Skeletal muscle satellite cell (primary cell): ENCODE measurements around the gene ASIC2.

Source experiments
- H3K27me3 ChIP-seq: 2 replicates; pipeline ENCODE4 v1.7.0; 2013; ENCODE audit warnings: low read length; ENCODE audit not compliant: control insufficient read depth, insufficient read depth
- H3K36me3 ChIP-seq: 2 replicates; pipeline ENCODE4 v1.7.0; 2013; ENCODE audit warnings: mild to moderate bottlenecking, control low read depth, low read length; ENCODE audit not compliant: insufficient read depth
- H3K4me1 ChIP-seq: 2 replicates; pipeline ENCODE4 v1.7.0; 2013; ENCODE audit warnings: low read length; ENCODE audit not compliant: control insufficient read depth, insufficient read depth
- H3K4me2 ChIP-seq: 2 replicates; pipeline ENCODE4 v1.7.0; 2013; ENCODE audit warnings: mild to moderate bottlenecking, low read length
- H3K4me3 ChIP-seq: 2 replicates; pipeline ENCODE4 v1.7.0; 2013; ENCODE audit warnings: low read length
- H3K9ac ChIP-seq: 2 replicates; pipeline ENCODE4 v1.7.0; 2013; ENCODE audit warnings: mild to moderate bottlenecking, low read depth, low read length, moderate library complexity
- H3K9me3 ChIP-seq: replicated peaks from 2 replicates; pipeline ENCODE4 v1.7.0; 2013; ENCODE audit warnings: mild to moderate bottlenecking, control low read depth, low read length

ASIC2 gene

DNA sequence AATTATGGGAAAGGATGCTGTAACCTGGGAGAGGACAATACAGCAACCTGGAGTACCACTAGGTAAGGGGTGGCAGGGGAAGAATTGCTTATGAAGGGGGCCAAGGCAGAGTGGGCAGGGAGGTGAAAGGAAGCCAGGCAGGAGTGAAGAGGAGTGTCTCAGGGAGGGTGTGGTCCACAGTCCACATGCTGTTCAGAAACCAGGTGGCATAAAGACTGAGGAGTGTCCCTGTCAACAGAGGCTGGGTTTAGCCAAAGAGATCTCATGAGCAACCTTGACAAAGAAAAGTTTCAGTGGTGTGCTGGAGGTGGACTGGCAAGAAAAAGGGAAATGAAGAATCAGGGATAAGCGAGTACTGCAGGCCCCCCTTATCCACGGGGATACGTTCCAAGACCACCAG lies 213.0 kb downstream of the ASIC2 start:
- Histone ChIP-seq H3K9ac (no peak overlapping the region), H3K27me3 (no peaks in the 10 kb centered on the region), H3K4me1 (no peaks in the 10 kb centered on the region), H3K4me2 (no peak overlapping the region), H3K36me3 (no peaks in the 10 kb centered on the region), H3K4me3 (no peak overlapping the region), H3K9me3 (no peaks in the 10 kb centered on the region)

DNA sequence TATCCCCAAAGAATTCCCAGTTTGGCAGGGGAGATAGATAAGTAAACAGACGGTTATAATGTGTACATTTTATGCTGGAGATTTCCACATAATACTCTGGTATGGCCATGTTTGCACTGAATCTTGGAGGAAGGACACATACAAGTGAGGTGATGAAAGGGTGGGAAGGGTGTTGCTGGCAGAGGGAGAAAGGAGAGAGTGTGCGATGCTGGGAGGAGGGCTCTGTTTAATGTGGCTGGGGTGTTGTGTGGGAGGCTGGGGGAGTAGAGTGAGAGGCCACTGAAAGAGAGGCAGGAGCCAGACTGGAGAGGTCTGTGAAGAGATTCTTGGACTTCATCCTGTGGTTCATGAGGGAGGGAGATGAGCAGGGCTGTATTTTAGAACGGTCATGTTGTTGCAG lies 213.9 kb downstream of the ASIC2 start:
- Histone ChIP-seq H3K4me1 (no peaks in the 10 kb centered on the region), H3K4me3 (no peak overlapping the region), H3K4me2 (no peak overlapping the region), H3K9ac (no peak overlapping the region), H3K27me3 (no peaks in the 10 kb centered on the region), H3K36me3 (no peaks in the 10 kb centered on the region), H3K9me3 (no peaks in the 10 kb centered on the region)

DNA sequence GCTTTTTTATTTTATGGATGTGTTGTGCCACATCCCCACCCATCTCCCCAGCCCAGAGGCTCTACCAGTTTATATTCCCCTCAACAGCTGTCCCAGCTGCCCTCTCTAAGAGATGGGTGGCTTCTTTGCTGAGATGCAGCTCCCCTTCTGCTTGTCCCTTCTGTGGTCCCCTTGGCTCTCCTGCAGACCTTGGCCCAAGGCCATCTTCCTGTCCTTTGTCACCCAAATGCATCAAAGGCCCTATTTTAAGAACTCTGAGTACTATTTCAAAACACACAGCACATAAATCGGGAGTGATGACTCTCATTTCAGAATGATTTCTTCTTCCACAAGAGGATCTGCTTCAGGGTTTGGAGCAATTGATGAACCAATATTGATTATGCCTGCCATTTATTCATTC lies 216.1 kb downstream of the ASIC2 start:
- H3K9ac ChIP-seq, result no peak overlapping the region
- no peak overlapping the region for H3K4me2 ChIP-seq
- H3K9me3 ChIP-seq, result no peaks in the 10 kb centered on the region
- H3K27me3 ChIP-seq, result no peaks in the 10 kb centered on the region
- no peak overlapping the region for H3K4me3 ChIP-seq
- no peaks in the 10 kb centered on the region for H3K36me3 ChIP-seq
- no peaks in the 10 kb centered on the region for H3K4me1 ChIP-seq

DNA sequence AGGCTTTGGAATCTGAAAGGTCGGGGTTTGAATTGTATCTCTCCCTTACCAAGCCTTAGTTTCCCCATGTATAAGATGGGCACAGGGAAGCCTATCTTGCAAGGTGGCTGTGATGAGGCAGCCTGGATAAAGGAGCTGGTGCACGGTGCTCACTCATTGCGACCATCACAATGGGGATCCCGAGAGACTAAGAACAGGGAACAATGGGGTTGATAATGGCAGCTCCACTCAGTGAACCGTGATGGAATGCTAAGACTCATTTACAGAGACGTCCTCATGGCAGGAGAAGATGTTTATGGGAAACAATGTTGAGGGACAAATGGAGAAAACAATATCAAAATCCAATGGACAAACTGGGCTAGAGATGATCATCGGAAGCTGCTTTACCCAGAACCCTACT lies 219.7 kb downstream of the ASIC2 start:
- Histone ChIP-seq H3K4me1 (no peaks in the 10 kb centered on the region), H3K36me3 (no peaks in the 10 kb centered on the region), H3K27me3 (no peaks in the 10 kb centered on the region), H3K9me3 (no peaks in the 10 kb centered on the region), H3K4me2 (no peak overlapping the region), H3K9ac (no peak overlapping the region), H3K4me3 (no peak overlapping the region)

DNA sequence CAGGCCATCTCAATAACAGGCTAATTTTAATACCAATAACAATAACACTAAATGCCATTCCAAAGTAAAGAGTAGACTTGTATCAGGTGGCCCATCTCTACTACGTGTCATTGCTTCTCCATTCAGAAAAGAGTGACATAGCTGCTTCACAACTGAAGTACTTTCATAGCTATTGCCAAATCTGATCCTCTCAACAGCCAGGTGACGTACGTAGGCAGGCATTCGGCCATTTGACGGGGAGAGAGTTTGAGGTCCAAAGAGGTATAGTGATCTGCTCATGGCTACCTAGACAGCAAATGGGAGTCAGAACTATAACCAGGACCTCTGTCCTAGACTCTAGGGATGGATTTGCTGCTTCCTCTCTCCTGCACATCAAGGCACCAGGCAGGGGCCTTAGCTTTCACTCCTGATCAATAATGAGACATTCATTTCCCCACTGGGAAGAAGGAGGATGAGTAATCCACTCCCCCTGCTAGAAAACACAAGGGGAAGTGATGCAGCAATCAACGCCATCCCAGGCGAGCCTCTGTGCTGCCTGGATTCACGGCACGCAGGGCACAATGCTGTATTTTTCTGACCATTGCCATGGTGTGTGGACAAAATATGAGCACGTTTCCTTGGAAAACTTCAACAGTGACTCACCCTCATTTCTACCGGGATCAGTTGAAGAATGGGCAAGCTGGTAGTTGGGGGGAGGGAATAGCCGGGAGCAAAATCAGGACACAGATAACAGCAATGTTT lies 220.5 kb downstream of the ASIC2 start:
- H3K36me3 ChIP-seq, result no peaks in the 10 kb centered on the region
- no peak overlapping the region for H3K4me2 ChIP-seq
- H3K27me3 ChIP-seq, result no peaks in the 10 kb centered on the region
- H3K4me3 ChIP-seq, result no peak overlapping the region
- H3K9me3 ChIP-seq, result no peaks in the 10 kb centered on the region
- no peaks in the 10 kb centered on the region for H3K4me1 ChIP-seq
- H3K9ac ChIP-seq, result no peak overlapping the region

DNA sequence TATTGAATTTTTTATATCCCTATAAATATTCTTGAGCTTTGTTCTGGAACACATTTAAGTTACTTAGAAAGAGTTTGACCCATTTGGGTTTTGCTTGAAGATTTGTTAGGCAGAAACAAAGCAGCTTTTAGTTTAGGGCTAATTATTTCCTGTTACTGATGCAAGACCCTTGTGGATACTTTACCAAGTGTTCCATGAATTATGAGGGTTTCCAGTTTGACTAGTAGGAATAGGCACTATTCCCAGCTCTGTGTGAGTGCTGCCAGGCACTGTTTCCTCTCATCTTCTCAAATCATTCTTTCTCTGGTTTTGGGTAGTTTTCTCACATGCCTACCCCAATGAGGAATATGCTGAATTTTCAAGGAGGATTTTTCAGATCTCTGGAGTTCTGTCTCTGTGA lies 221.4 kb downstream of the ASIC2 start:
- H3K9ac ChIP-seq, result no peak overlapping the region
- H3K36me3 ChIP-seq, result no peaks in the 10 kb centered on the region
- no peak overlapping the region for H3K4me3 ChIP-seq
- no peaks in the 10 kb centered on the region for H3K4me1 ChIP-seq
- H3K27me3 ChIP-seq, result no peaks in the 10 kb centered on the region
- H3K9me3 ChIP-seq, result no peaks in the 10 kb centered on the region
- no peak overlapping the region for H3K4me2 ChIP-seq

DNA sequence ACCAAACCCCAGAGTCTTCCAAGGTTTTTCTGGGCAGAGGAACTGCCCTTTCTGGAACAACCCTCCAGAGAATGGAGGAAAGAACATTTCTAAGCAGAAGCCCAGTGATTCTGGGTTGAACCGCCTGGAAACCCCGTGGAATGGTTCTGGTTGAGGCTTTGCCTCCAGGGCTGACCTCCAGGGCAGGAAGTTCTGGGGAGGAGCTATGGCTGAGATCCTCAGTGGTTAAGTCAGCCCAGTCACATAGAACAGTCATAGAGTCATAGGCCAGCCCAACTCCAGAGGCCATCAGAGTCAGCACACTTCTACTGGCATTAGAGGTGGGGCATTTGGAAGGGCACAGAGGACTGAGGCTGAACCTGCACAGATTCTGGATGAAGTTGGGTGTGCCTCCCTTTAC lies 235.5 kb downstream of the ASIC2 start:
- Histone ChIP-seq H3K4me1 (no peaks in the 10 kb centered on the region), H3K4me3 (no peak overlapping the region), H3K9ac (no peak overlapping the region), H3K27me3 (no peaks in the 10 kb centered on the region), H3K36me3 (no peaks in the 10 kb centered on the region), H3K4me2 (no peak overlapping the region), H3K9me3 (no peaks in the 10 kb centered on the region)

DNA sequence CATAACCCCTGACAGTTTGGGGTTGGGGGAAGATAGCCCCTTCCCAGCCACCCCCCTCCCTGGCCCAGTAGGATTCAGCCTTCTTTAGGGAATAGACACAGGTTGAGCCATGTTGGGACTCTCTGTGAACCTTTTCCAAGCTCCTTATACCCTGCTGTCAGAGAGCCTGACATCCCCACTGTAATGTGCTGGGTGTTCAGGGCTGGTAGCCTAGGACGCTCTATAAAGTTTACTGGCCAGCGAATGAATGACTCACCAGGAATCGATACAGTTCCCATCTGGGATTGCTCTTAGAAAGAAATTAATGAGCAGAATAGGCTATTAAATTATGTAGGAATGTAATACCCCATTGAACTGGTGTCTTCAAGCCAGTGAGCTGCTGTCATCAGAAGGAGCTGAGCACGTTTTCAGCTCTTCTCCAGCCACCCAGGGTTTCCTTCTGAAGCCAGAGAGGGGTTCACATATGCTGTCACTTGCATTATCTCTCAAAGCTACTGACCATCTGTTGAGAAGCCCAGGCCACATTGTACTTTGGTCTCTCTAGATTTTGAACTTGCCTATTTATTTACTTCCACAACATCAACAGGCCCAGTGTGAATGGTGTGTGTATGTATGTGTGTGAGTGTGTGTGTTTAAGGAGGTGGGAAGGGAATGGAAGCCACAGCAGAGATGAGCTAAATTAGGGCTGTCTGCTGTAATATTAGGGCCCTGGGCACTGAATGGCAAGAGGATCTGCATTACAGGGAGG lies 236.5 kb downstream of the ASIC2 start:
- no peak overlapping the region for H3K4me2 ChIP-seq
- no peaks in the 10 kb centered on the region for H3K9me3 ChIP-seq

DNA sequence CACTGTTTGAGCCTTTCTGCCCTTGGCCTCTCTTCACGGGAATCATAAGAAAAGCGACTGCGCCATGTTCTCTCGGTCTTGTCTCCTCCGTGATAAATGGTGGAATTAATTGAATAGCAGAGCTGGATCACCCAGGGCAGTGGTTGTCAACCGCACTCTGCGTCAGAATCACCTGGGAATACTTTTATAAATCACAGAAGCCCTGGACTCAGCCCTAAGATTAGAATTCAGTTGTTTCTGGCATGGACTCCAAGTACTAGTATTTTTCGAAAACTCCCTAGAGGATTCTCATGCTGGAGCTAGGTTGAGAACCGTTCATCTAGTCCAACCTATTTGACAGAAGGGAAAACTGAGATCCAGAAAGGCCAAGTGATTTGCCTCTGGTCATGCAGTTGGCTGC lies 237.3 kb downstream of the ASIC2 start:
- Histone ChIP-seq H3K9me3 (no peaks in the 10 kb centered on the region), H3K27me3 (peaks cover 10% of the 10 kb centered on the region), H3K9ac (no peak overlapping the region)

More for the DNA sequence above, 236.5 kb downstream of the ASIC2 start:
- H3K27me3 ChIP-seq, result peaks cover 4% of the 10 kb centered on the region
- no peaks in the 10 kb centered on the region for H3K4me1 ChIP-seq
- H3K4me3 ChIP-seq, result no peak overlapping the region
- no peaks in the 10 kb centered on the region for H3K36me3 ChIP-seq
- H3K9ac ChIP-seq, result no peak overlapping the region

DNA sequence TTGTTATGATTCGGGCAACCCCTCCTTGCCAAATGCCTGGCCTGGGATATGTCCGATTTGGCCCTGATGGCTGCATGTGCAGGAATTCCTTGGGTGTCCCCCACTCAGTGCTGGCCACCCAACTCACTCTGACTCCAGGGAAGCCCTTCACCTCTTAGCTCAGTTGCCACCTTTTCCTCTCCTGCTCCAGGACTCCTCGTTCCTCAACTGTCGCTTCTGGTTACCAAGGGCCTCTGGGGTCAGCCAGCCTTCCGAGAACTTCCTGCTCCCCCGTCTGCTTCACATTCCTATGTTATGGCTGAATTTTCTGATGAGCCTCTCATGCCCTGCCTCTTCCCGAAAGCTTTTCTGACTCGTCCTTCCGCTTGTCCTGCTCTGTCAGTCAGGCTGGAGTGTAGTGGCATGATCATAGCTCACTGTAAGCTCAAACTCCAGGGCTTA lies 237.9 kb downstream of the ASIC2 start:
- H3K9ac ChIP-seq, result no peak overlapping the region
- H3K4me2 ChIP-seq, result no peak overlapping the region
- H3K4me3 ChIP-seq, result no peak overlapping the region
- H3K36me3 ChIP-seq, result no peaks in the 10 kb centered on the region
- no peaks in the 10 kb centered on the region for H3K9me3 ChIP-seq
- H3K4me1 ChIP-seq, result no peaks in the 10 kb centered on the region
- H3K27me3 ChIP-seq, result peaks cover 10% of the 10 kb centered on the region

More for the DNA sequence above, 237.3 kb downstream of the ASIC2 start:
- H3K4me2 ChIP-seq, result no peak overlapping the region
- H3K36me3 ChIP-seq, result no peaks in the 10 kb centered on the region
- H3K4me1 ChIP-seq, result no peaks in the 10 kb centered on the region
- H3K4me3 ChIP-seq, result no peak overlapping the region

DNA sequence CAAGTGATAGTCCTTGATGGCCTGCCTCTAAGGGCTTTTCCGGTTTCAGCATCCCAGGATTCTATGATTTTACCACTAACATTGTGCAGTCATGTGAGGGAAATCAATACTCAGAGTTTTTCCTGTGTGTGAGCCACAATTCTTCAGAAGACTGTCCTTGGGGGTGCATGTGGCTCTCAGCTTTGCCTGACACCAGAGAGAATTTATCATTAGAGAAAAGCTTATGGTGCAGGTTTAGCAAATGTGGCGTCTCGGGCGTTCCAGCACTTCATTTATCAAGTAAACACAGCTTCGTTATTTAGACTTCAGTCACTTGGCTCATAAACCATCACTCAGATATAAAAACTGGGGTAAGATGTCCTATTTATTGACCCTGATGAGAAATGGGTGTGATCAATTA lies 238.7 kb downstream of the ASIC2 start:
- no peak overlapping the region for H3K4me3 ChIP-seq
- H3K9ac ChIP-seq, result no peak overlapping the region
- H3K9me3 ChIP-seq, result no peaks in the 10 kb centered on the region
- H3K4me2 ChIP-seq, result no peak overlapping the region
- no peaks in the 10 kb centered on the region for H3K36me3 ChIP-seq
- H3K27me3 ChIP-seq, result peaks cover 10% of the 10 kb centered on the region
- H3K4me1 ChIP-seq, result no peaks in the 10 kb centered on the region

DNA sequence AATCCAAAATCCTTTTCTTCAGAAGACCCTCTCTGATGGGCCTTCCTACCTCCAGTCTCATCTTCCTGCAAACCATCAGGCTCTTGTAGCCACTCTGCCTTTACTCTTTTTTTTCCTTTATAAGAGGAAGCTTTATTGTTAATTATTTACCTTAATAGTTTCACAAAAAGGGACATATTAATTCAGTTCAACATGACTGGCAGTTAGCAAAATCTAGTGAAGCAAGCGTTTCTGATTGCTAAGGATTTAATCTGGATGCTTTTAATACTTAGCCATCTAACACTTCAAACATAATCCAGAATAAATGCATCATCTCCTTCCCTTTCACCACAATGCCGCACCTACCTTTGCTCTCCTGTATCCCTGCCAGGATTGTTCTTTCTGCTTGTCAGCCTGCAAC lies 239.4 kb downstream of the ASIC2 start:
- Histone ChIP-seq H3K36me3 (no peaks in the 10 kb centered on the region), H3K27me3 (peaks cover 10% of the 10 kb centered on the region), H3K9me3 (no peaks in the 10 kb centered on the region), H3K4me3 (no peak overlapping the region), H3K9ac (no peak overlapping the region), H3K4me2 (no peak overlapping the region), H3K4me1 (no peaks in the 10 kb centered on the region)
